GM12878 (cell line): ENCODE measurements around the gene CCR7. TPM values are rescaled to one million over a fixed set of nuclear protein-coding genes. Genes with fewer than 3 reads are reported as not detected.

Experiments
- ATAC-seq: fragments of 200-7000 bp; cut with Tn5 transposase; 3 replicates; pipeline ENCODE4 v1.9.1; 2020; ENCODE audit warnings: mild to moderate bottlenecking, moderate library complexity
- BruUV-seq: library from RNA; stranded (reverse); fragments of 400-500 nt; replicated peaks from 2 replicates; lab custom pipeline; 2021; lab: Mats Ljungman, UMichigan
- CTCF ChIA-PET: fragments of 300-600 bp; sonication (Branson Sonifier 250); formaldehyde crosslinking; extraction: SDS; loops from one replicate; lab custom pipeline; 2021; ENCODE audit warnings: inconsistent platforms; lab: Yijun Ruan, JAX
- POLR2A ChIA-PET: fragments of 350-600 bp; formaldehyde crosslinking; extraction: SDS; loops from one replicate; lab custom pipeline; 2021; ENCODE audit warnings: inconsistent platforms; lab: Charles Lee
- RAD21 ChIA-PET: fragments of 300-600 bp; sonication (Branson Sonifier 250); formaldehyde crosslinking; loops from one replicate; lab custom pipeline; 2023; ENCODE audit warnings: antibody characterized with exemption; ENCODE audit not compliant: unreplicated experiment; lab: Charles Lee
- SMC1A ChIA-PET: fragments of 300-600 bp; sonication (Branson Sonifier 250); formaldehyde crosslinking; loops from one replicate; lab custom pipeline; 2023; ENCODE audit not compliant: unreplicated experiment, uncharacterized antibody; lab: Charles Lee
- DNase-seq: peaks from one replicate; pipeline ENCODE4 v3.0.0-alpha.2; 2011; ENCODE audit warnings: low read depth, low spot score
- FAIRE-seq: peaks from 3 replicates; lab custom pipeline; 2011; peaks lifted over from hg19 to GRCh38; lab: Jason Lieb, UNC
- H2AFZ ChIP-seq: 2 replicates; pipeline ENCODE4 v1.6.0; 2011; ENCODE audit warnings: low read depth, low read length, control low read depth; ENCODE audit not compliant: control insufficient read depth
- H3K27ac ChIP-seq: 2 replicates; pipeline ENCODE4 v1.5.1; 2011; ENCODE audit warnings: control low read depth; ENCODE audit not compliant: control insufficient read depth, insufficient read depth
- H3K27me3 ChIP-seq, 2 experiments: replicated peaks in 1 of 2; 2 replicates each; pipeline versions ENCODE4 v1.6.0 to v1.6.1; 2011; ENCODE audit warnings: low read length in 1 of 2; ENCODE audit not compliant: control insufficient read depth in 2 of 2, insufficient read depth in 2 of 2
- H3K36me3 ChIP-seq, 2 experiments: 2 replicates each; pipeline ENCODE4 v1.5.1; 2011; ENCODE audit warnings: low read length in 1 of 2; ENCODE audit not compliant: control insufficient read depth in 2 of 2, insufficient read depth in 2 of 2
- H3K4me1 ChIP-seq: 2 replicates; pipeline ENCODE4 v1.6.1; 2011; ENCODE audit warnings: mild to moderate bottlenecking, low read length, moderate library complexity, mixed read lengths; ENCODE audit not compliant: control insufficient read depth, insufficient read depth
- H3K4me2 ChIP-seq: 2 replicates; pipeline ENCODE4 v1.6.0; 2011; ENCODE audit warnings: control low read depth; ENCODE audit not compliant: control insufficient read depth, insufficient read depth
- H3K4me3 ChIP-seq: fragments of 200-600 bp; sonication (generic); 2 replicates; pipeline ENCODE4 v1.5.1; 2016
- H3K79me2 ChIP-seq: 2 replicates; pipeline ENCODE4 v1.6.0; 2011; ENCODE audit warnings: low read length; ENCODE audit not compliant: control insufficient read depth, insufficient read depth
- H3K9ac ChIP-seq: 2 replicates; pipeline ENCODE4 v1.8.0; 2011; ENCODE audit warnings: low read length, control low read depth, mixed read lengths; ENCODE audit not compliant: control insufficient read depth, insufficient read depth
- H3K9me3 ChIP-seq: replicated peaks from 3 replicates; pipeline ENCODE4 v1.5.1; 2011; ENCODE audit warnings: mild to moderate bottlenecking, low read length; ENCODE audit not compliant: control insufficient read depth, insufficient read depth
- H4K20me1 ChIP-seq: 2 replicates; pipeline ENCODE4 v1.6.0; 2011; ENCODE audit not compliant: control insufficient read depth, insufficient read depth
- CREB1 ChIP-seq: IDR thresholded peaks from 2 replicates; pipeline ENCODE4 v1.6.1; 2012; ENCODE audit warnings: low read depth, mild to moderate bottlenecking, inconsistent platforms
- EGR1 ChIP-seq, 2 experiments: IDR thresholded peaks; 1 replicate in 1 of 2; 2 replicates in 1 of 2; pipeline ENCODE4 v1.6.1; 2011 to 2012; ENCODE audit warnings: low read depth in 2 of 2, low read length in 2 of 2, borderline replicate concordance in 1 of 2, mild to moderate bottlenecking in 1 of 2, moderate library complexity in 1 of 2
- POLR2AphosphoS5 ChIP-seq: IDR thresholded peaks from 2 replicates; pipeline ENCODE4 v1.6.1; 2011; ENCODE audit warnings: mild to moderate bottlenecking, low read length, inconsistent platforms
- WGBS: methylation state at CpG from one replicate; pipeline ENCODE4 v1.1.6; 2016; ENCODE audit warnings: low lambda C conversion rate; ENCODE audit not compliant: insufficient replicate concordance, insufficient coverage; ENCODE audit errors: missing lambda C conversion rate; 5-methylcytosine and 5-hydroxymethylcytosine counted together
- in situ Hi-C: fragments of 300-500 bp; cut with MboI; formaldehyde crosslinking; loops from 9 replicates; pipeline ENCODE4 v1.14.3; 2018; ENCODE audit warnings: mixed read lengths
- intact Hi-C: fragments of 100-400 bp; cut with micrococcal nuclease; formaldehyde crosslinking; loops from one replicate; pipeline ENCODE4 v1.14.2; 2022; ENCODE audit not compliant: unreplicated experiment
- polyA plus RNA-seq, 11 experiments: library from polyadenylated mRNA; depleted of rRNA in 4 of 11; unstranded in 6 of 11; stranded (reverse) in 5 of 11; fragments of >200 nt; fragmentation: Nextera tagmentation in 4 of 11; fragmentation: Illumina TruSeq in 1 of 11; extraction: Ambion mirVana in 4 of 11; extraction: Trizol in 1 of 11; gene quantifications; 1 replicate in 1 of 11; 2 replicates in 10 of 11; pipeline versions ENCODE4 v1.2.1 to v1.2.3, GENCODE V29; 2011 to 2016; ENCODE audit warnings: inconsistent platforms in 2 of 11, missing spikeins in 2 of 11, low read depth in 1 of 11
- total RNA-seq, 4 experiments: library from RNA; depleted of rRNA in 3 of 4; stranded (reverse); fragments of >200 nt in 3 of 4; fragmentation: Illumina TruSeq in 1 of 4; extraction: Trizol in 1 of 4; gene quantifications; 2 replicates each; pipeline versions ENCODE4 v1.2.1 to v1.2.3, GENCODE V29; 2013 to 2021
- TF ChIP-seq, protein P1 (sequence below): IDR thresholded peaks from 2 replicates; pipeline ENCODE4 v1.6.1; 2011; ENCODE audit warnings: low read depth, low read length, improper control_type of control experiment, borderline replicate concordance
- TF ChIP-seq, protein P2 (sequence below): IDR thresholded peaks from 2 replicates; pipeline ENCODE4 v1.6.1; 2012; ENCODE audit warnings: improper control_type of control experiment, low read depth, low read length; ENCODE audit not compliant: insufficient replicate concordance
- TF ChIP-seq, protein P3 (sequence below): fragments of 450-650 bp; formaldehyde crosslinking; IDR thresholded peaks from 2 replicates; pipeline ENCODE4 v1.4.0; 2022; ENCODE audit warnings: mild to moderate bottlenecking, moderate library complexity
- TF ChIP-seq, protein P4 (sequence below): IDR thresholded peaks from 2 replicates; pipeline ENCODE4 v1.6.1; 2012; ENCODE audit warnings: low read depth, low read length, improper control_type of control experiment

CCR7 gene
- total and polyA plus RNA-seq, 10 of the 15 experiments (the other 5 are each of a cell fraction or from before 2014, with no cell fraction given) = 131 to 1,171 (median 260) TPM

DNA sequence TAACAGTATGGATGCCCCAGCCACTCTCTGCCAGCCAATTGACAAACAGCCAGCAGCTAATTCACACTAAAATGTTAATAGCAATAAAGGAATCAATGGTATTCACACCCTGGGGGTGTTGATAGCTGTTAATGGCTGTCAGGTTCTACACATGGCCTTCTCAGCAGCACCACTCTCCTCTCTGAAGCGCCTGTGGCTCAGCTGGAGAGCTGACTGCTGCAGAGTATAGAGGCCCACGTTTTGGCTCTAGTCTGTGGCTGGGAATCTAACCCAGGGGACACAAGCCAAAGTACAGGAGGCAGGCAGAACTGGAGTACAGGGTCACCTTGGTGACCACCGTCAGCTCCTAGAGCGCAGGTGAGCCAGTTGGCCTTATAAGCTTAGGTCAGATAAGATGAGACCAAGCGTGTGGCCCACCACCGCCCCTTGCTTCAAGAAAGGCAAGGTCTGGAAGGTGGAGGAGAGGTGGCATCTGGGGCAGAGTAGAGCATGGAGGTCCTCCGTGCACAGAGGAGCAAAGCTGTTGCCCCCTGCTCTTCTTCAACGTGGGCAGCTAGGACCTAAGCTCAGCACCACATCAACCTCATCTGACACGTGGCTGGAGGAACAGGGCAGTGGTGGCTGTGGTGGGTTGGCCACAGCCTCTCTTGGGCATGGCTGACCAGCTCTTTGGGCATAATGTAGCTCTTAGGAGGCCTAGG lies 25.4 kb downstream of the CCR7 start:
- TF ChIP-seq POLR2AphosphoS5 (no peak), EGR1 (IDR thresholded peaks at IDR 0.05; ENCODE audit: borderline replicate concordance in 1 of 2, low read depth in 2 of 2, low read length in 2 of 2) (no peak), CREB1 (no peak)
- TF ChIP-seq, protein P1, sequence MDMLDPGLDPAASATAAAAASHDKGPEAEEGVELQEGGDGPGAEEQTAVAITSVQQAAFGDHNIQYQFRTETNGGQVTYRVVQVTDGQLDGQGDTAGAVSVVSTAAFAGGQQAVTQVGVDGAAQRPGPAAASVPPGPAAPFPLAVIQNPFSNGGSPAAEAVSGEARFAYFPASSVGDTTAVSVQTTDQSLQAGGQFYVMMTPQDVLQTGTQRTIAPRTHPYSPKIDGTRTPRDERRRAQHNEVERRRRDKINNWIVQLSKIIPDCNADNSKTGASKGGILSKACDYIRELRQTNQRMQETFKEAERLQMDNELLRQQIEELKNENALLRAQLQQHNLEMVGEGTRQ = no peak
- TF ChIP-seq, protein P2, sequence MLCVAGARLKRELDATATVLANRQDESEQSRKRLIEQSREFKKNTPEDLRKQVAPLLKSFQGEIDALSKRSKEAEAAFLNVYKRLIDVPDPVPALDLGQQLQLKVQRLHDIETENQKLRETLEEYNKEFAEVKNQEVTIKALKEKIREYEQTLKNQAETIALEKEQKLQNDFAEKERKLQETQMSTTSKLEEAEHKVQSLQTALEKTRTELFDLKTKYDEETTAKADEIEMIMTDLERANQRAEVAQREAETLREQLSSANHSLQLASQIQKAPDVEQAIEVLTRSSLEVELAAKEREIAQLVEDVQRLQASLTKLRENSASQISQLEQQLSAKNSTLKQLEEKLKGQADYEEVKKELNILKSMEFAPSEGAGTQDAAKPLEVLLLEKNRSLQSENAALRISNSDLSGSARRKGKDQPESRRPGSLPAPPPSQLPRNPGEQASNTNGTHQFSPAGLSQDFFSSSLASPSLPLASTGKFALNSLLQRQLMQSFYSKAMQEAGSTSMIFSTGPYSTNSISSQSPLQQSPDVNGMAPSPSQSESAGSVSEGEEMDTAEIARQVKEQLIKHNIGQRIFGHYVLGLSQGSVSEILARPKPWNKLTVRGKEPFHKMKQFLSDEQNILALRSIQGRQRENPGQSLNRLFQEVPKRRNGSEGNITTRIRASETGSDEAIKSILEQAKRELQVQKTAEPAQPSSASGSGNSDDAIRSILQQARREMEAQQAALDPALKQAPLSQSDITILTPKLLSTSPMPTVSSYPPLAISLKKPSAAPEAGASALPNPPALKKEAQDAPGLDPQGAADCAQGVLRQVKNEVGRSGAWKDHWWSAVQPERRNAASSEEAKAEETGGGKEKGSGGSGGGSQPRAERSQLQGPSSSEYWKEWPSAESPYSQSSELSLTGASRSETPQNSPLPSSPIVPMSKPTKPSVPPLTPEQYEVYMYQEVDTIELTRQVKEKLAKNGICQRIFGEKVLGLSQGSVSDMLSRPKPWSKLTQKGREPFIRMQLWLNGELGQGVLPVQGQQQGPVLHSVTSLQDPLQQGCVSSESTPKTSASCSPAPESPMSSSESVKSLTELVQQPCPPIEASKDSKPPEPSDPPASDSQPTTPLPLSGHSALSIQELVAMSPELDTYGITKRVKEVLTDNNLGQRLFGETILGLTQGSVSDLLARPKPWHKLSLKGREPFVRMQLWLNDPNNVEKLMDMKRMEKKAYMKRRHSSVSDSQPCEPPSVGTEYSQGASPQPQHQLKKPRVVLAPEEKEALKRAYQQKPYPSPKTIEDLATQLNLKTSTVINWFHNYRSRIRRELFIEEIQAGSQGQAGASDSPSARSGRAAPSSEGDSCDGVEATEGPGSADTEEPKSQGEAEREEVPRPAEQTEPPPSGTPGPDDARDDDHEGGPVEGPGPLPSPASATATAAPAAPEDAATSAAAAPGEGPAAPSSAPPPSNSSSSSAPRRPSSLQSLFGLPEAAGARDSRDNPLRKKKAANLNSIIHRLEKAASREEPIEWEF = no peak
- TF ChIP-seq, protein P3, sequence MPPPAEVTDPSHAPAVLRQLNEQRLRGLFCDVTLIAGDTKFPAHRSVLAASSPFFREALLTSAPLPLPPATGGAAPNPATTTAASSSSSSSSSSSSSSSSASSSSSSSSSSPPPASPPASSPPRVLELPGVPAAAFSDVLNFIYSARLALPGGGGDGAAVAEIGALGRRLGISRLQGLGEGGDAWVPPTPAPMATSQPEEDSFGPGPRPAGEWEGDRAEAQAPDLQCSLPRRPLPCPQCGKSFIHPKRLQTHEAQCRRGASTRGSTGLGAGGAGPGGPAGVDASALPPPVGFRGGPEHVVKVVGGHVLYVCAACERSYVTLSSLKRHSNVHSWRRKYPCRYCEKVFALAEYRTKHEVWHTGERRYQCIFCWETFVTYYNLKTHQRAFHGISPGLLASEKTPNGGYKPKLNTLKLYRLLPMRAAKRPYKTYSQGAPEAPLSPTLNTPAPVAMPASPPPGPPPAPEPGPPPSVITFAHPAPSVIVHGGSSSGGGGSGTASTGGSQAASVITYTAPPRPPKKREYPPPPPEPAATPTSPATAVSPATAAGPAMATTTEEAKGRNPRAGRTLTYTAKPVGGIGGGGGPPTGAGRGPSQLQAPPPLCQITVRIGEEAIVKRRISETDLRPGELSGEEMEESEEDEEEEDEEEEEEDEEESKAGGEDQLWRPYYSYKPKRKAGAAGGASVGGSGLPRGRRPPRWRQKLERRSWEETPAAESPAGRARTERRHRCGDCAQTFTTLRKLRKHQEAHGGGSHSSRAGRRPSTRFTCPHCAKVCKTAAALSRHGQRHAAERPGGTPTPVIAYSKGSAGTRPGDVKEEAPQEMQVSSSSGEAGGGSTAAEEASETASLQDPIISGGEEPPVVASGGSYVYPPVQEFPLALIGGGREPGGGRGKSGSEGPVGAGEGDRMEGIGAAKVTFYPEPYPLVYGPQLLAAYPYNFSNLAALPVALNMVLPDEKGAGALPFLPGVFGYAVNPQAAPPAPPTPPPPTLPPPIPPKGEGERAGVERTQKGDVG (CRISPR knock-in tag) = no peak
- TF ChIP-seq, protein P4, sequence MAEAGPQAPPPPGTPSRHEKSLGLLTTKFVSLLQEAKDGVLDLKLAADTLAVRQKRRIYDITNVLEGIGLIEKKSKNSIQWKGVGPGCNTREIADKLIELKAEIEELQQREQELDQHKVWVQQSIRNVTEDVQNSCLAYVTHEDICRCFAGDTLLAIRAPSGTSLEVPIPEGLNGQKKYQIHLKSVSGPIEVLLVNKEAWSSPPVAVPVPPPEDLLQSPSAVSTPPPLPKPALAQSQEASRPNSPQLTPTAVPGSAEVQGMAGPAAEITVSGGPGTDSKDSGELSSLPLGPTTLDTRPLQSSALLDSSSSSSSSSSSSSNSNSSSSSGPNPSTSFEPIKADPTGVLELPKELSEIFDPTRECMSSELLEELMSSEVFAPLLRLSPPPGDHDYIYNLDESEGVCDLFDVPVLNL = no peak
- H3K27me3 ChIP-seq = no peaks in the 10 kb centered on the region; a peak in 1 of 4 replicates
- FAIRE-seq (no peak), DNase-seq (no peak), ATAC-seq (no peak)
- H3K9me3 ChIP-seq = no peaks in the 10 kb centered on the region
- ChIA-PET POLR2A (interaction anchor here (1.1 to 4.8 kb wide), 8 partner anchors 10 to 123 kb away, joined by 3 to 50 read pairs (median 14); partner anchors contain the start of genes CCR7 and TOP2A), RAD21 (interaction anchor here (0.8 to 16.5 kb wide), 9 partner anchors 9 to 279 kb away, joined by 3 to 514 read pairs (median 5); partner anchors contain the start of genes CCR7 and TOP2A), SMC1A (interaction anchor here (1.1 to 15.5 kb wide), 8 partner anchors 8 to 127 kb away, joined by 3 to 430 read pairs (median 4); partner anchors contain the start of genes CCR7 and TOP2A), CTCF (interaction anchor here (0.8 to 19.2 kb wide), 11 partner anchors 5 to 1126 kb away, joined by 3 to 318 read pairs (median 10); partner anchors contain the start of genes CCR7 and IGFBP4)
- no peak overlapping the region for H2AFZ ChIP-seq
- no peak overlapping the region for H3K4me2 ChIP-seq
- in situ Hi-C loops (loop anchor here (5.0 to 25.0 kb wide), 2 partner anchors 103 to 233 kb away; partner anchors contain the start of genes IGFBP4 and RARA), intact Hi-C loops (loop anchor here (2.0 to 10.0 kb wide), 2 partner anchors 21 to 255 kb away; partner anchors contain the start of gene KRT28)
- H3K79me2 ChIP-seq = no peaks in the 10 kb centered on the region
- no peaks in the 10 kb centered on the region for H4K20me1 ChIP-seq
- BruUV-seq = no TSS peak
- no peak overlapping the region for H3K9ac ChIP-seq
- no peak overlapping the region for H3K27ac ChIP-seq
- peaks cover 61% of the 10 kb centered on the region for H3K4me1 ChIP-seq
- WGBS = 67% methylated on average over 9 of the region's 9 CpGs
- no peak overlapping the region for H3K4me3 ChIP-seq
- no peaks in the 10 kb centered on the region for H3K36me3 ChIP-seq
